Mesendoderm (in vitro differentiated cells): ENCODE measurements around the gene BNIP5.

Source experiments
- DNase-seq: peaks from one replicate; pipeline ENCODE4 v3.0.0; 2013
- H2AK5ac ChIP-seq: 2 replicates; pipeline ENCODE4 v1.6.1; 2013; ENCODE audit warnings: low read length, inconsistent platforms
- H2BK120ac ChIP-seq: 2 replicates; pipeline ENCODE4 v1.6.1; 2013; ENCODE audit warnings: low read depth, mild to moderate bottlenecking, low read length, moderate library complexity, mixed read lengths
- H2BK15ac ChIP-seq: replicated peaks from 2 replicates; pipeline ENCODE4 v1.6.1; 2013; ENCODE audit warnings: low read depth, mild to moderate bottlenecking, moderate library complexity
- H2BK5ac ChIP-seq: 2 replicates; pipeline ENCODE4 v1.6.1; 2013; ENCODE audit warnings: low read length, inconsistent platforms
- H3K18ac ChIP-seq: 2 replicates; pipeline ENCODE4 v1.6.1; 2013; ENCODE audit warnings: mild to moderate bottlenecking, low read length, mixed read lengths
- H3K23ac ChIP-seq: one replicate; pipeline ENCODE4 v1.6.1; 2013; ENCODE audit warnings: low read length
- H3K27ac ChIP-seq: 2 replicates; pipeline ENCODE4 v1.5.1; 2013; ENCODE audit warnings: low read depth, mild to moderate bottlenecking, inconsistent platforms, low read length, moderate library complexity
- H3K27me3 ChIP-seq: 2 replicates; pipeline ENCODE4 v1.6.1; 2013; ENCODE audit warnings: low read length, control low read depth, mild to moderate bottlenecking, inconsistent platforms; ENCODE audit not compliant: insufficient read depth, poor library complexity
- H3K36me3 ChIP-seq: 2 replicates; pipeline ENCODE4 v1.6.1; 2013; ENCODE audit warnings: low read length, inconsistent platforms; ENCODE audit not compliant: control insufficient read depth, insufficient read depth
- H3K4ac ChIP-seq: one replicate; pipeline ENCODE4 v1.6.1; 2013; ENCODE audit warnings: low read depth, mild to moderate bottlenecking, low read length, moderate library complexity
- H3K4me1 ChIP-seq: 2 replicates; pipeline ENCODE4 v1.6.1; 2013; ENCODE audit warnings: low read depth, low read length, inconsistent platforms; ENCODE audit not compliant: control insufficient read depth
- H3K4me2 ChIP-seq: 2 replicates; pipeline ENCODE4 v1.6.1; 2013; ENCODE audit warnings: low read length
- H3K4me3 ChIP-seq: 2 replicates; pipeline ENCODE4 v1.5.1; 2013; ENCODE audit warnings: mild to moderate bottlenecking, low read length
- H3K56ac ChIP-seq: one replicate; pipeline ENCODE4 v1.6.1; 2013; ENCODE audit warnings: low read length
- H3K79me1 ChIP-seq: 2 replicates; pipeline ENCODE4 v1.6.1; 2013; ENCODE audit warnings: low read length, inconsistent platforms
- H3K79me2 ChIP-seq: 2 replicates; pipeline ENCODE4 v1.6.1; 2013; ENCODE audit warnings: mild to moderate bottlenecking, low read length; ENCODE audit not compliant: control insufficient read depth, insufficient read depth
- H3K9ac ChIP-seq: 2 replicates; pipeline ENCODE4 v1.6.1; 2013; ENCODE audit warnings: low read length, inconsistent platforms
- H4K5ac ChIP-seq: one replicate; pipeline ENCODE4 v1.6.1; 2013; ENCODE audit warnings: low read length
- H4K8ac ChIP-seq: one replicate; pipeline ENCODE4 v1.6.1; 2013; ENCODE audit warnings: low read depth, mild to moderate bottlenecking, control low read depth, low read length, moderate library complexity
- WGBS: extraction: QIAGEN DNeasy Blood & Tissue Kit; methylation state at CpG from one replicate; pipeline ENCODE4 v1.1.7; 2013; ENCODE audit warnings: low lambda C conversion rate, missing lambda C conversion rate; ENCODE audit not compliant: insufficient coverage; ENCODE audit errors: extremely low coverage; 5-methylcytosine and 5-hydroxymethylcytosine counted together

Gene BNIP5

DNA sequence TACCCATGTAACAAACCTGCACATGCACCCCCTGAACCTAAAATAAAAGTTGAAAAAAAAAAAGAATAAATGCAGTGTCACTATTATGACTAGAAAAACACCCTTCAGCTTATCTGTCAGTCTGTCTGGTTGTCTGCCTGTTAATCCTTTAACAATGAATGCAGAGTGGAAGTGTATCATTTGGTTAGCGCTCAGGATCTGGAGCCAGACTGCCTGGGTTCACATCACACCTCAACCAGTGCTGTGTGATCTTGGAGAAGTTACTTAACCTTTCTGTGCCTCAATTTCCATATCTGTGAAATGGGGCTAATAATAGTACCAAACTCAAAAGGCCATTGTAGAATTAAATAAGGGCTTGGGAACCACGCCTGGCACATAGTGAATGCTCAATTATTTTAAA is 34.0 kb upstream of the BNIP5 start:
- Histone ChIP-seq H3K4ac (no peak overlapping the region), H3K56ac (no peak overlapping the region)

DNA sequence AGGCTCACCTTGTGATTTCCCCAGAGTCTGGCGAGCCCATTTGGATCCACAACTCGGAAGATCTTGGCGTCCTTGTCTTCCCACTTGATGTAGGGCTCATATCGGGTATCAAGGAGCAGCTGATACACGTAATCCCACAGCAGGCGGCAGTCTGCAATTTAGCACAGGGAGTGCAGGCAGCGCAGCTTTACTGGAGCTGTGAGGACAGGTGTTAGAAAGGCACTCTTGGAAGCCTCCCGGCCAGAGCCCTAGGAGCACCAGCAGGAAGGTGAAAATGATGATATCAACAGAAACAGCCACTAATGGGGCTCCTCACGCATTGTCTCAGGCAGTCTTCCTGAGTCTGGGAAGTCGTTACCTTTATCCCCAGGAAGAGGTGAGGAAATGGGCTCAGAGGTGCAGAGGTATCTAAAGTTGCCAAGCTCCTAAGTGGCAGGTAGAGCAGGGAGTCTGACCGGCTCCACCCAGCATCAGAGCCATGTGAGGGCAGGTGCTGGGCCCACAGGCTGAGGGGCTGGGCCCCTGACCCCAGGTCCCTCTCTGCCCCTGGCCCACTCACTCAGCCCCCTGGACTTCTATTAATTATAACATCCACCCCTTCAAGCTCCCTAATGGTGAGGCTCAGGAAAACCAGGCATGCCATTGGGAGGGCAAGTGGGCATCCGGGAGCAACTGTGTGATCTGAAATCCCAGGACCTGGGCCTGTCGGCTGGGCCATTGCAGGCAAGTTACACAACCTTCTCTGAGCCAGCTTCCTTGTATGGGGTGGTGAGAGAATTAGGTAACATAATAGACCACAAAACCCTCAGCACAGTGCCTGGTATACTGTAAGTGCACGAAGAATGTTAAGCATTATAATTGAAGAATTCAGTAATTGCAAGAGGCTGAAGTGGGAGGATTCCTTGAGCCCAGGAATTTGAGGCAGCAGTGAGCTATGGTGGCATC is 32.5 kb upstream of the BNIP5 start:
- H3K18ac ChIP-seq: no peak overlapping the region
- no peak overlapping the region for H3K27ac ChIP-seq
- H3K27me3 ChIP-seq: no peaks in the 10 kb centered on the region
- no peaks in the 10 kb centered on the region for H3K79me1 ChIP-seq
- no peak overlapping the region for H3K4me3 ChIP-seq
- H3K23ac ChIP-seq: no peak overlapping the region
- H3K56ac ChIP-seq: no peak overlapping the region
- DNase-seq: peak; percentile 72
- no peak overlapping the region for H2BK120ac ChIP-seq
- no peak overlapping the region for H3K4ac ChIP-seq
- no peaks in the 10 kb centered on the region for H3K36me3 ChIP-seq
- no peak overlapping the region for H3K4me2 ChIP-seq
- H4K5ac ChIP-seq: no peak overlapping the region
- no peak overlapping the region for H4K8ac ChIP-seq
- no peak overlapping the region for H2AK5ac ChIP-seq
- no peak overlapping the region for H2BK5ac ChIP-seq
- H2BK15ac ChIP-seq: no peak overlapping the region
- no CpG with 5 or more reads among the region's 14 CpGs for WGBS
- H3K79me2 ChIP-seq: no peaks in the 10 kb centered on the region
- no peak overlapping the region for H3K9ac ChIP-seq
- no peaks in the 10 kb centered on the region for H3K4me1 ChIP-seq

More for the DNA sequence above, 34.0 kb upstream of the BNIP5 start:
- no peak overlapping the region for H2BK15ac ChIP-seq
- no peaks in the 10 kb centered on the region for H3K4me1 ChIP-seq
- no peak overlapping the region for H2BK5ac ChIP-seq
- H3K79me1 ChIP-seq: no peaks in the 10 kb centered on the region
- WGBS: no CpG with 5 or more reads among the region's 2 CpGs
- no peak overlapping the region for H3K4me3 ChIP-seq
- no peak overlapping the region for H4K5ac ChIP-seq
- H4K8ac ChIP-seq: no peak overlapping the region
- H2AK5ac ChIP-seq: no peak overlapping the region
- no peak overlapping the region for H3K9ac ChIP-seq
- DNase-seq: no peak
- H3K36me3 ChIP-seq: no peaks in the 10 kb centered on the region
- H3K79me2 ChIP-seq: no peaks in the 10 kb centered on the region
- no peak overlapping the region for H2BK120ac ChIP-seq
- no peak overlapping the region for H3K27ac ChIP-seq
- no peak overlapping the region for H3K23ac ChIP-seq
- no peak overlapping the region for H3K4me2 ChIP-seq
- H3K18ac ChIP-seq: no peak overlapping the region
- H3K27me3 ChIP-seq: no peaks in the 10 kb centered on the region

GRCh38 chr6:36368421-36368820 is 31.7 kb upstream of the BNIP5 start:
- H3K4me2 ChIP-seq: no peak overlapping the region
- H3K23ac ChIP-seq: no peak overlapping the region
- H3K4me3 ChIP-seq: no peak overlapping the region
- H3K27ac ChIP-seq: no peak overlapping the region
- H3K36me3 ChIP-seq: no peaks in the 10 kb centered on the region
- H3K79me2 ChIP-seq: no peaks in the 10 kb centered on the region
- H3K4me1 ChIP-seq: no peaks in the 10 kb centered on the region
- no peak overlapping the region for H3K18ac ChIP-seq
- H3K56ac ChIP-seq: peak overlapping the region; percentile 5
- DNase-seq: no peak
- no peak overlapping the region for H3K4ac ChIP-seq
- no peaks in the 10 kb centered on the region for H3K79me1 ChIP-seq
- no peak overlapping the region for H2BK120ac ChIP-seq
- no peaks in the 10 kb centered on the region for H3K27me3 ChIP-seq
- no peak overlapping the region for H4K5ac ChIP-seq
- no peak overlapping the region for H2BK15ac ChIP-seq
- H2BK5ac ChIP-seq: no peak overlapping the region
- H3K9ac ChIP-seq: no peak overlapping the region
- H2AK5ac ChIP-seq: no peak overlapping the region
- no peak overlapping the region for H4K8ac ChIP-seq
- no CpG with 5 or more reads among the region's 1 CpG for WGBS

DNA sequence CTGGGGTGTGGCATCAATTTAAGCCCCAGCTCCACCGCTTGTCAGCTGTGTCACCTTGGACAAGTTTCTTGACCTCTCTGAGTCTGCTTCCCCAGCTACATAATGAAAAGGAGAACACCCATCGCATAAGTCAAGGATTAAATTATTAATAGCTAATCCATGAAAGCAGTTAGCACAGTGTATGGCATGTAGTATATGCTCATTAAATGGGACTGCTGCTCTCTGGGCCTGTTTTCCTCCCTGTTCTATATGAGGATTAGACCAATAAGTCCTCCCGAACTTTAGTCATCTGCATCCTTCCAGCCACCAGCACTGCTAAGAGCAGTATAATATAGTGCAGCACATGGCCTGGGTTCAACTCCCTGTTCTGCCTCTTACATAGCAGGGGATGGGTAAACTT is 31.1 kb upstream of the BNIP5 start:
- DNase-seq: no peak
- Histone ChIP-seq H3K79me2 (no peaks in the 10 kb centered on the region), H2AK5ac (no peak overlapping the region), H3K9ac (no peak overlapping the region), H3K4me1 (no peaks in the 10 kb centered on the region), H3K27me3 (no peaks in the 10 kb centered on the region), H2BK120ac (no peak overlapping the region), H3K4me2 (no peak overlapping the region), H3K23ac (no peak overlapping the region), H3K27ac (no peak overlapping the region), H2BK15ac (no peak overlapping the region), H4K5ac (no peak overlapping the region), H3K4ac (no peak overlapping the region), H3K79me1 (no peaks in the 10 kb centered on the region), H4K8ac (no peak overlapping the region), H3K18ac (no peak overlapping the region), H3K4me3 (no peak overlapping the region), H3K36me3 (no peaks in the 10 kb centered on the region), H3K56ac (no peak overlapping the region), H2BK5ac (no peak overlapping the region)
- no CpG with 5 or more reads among the region's 3 CpGs for WGBS

DNA sequence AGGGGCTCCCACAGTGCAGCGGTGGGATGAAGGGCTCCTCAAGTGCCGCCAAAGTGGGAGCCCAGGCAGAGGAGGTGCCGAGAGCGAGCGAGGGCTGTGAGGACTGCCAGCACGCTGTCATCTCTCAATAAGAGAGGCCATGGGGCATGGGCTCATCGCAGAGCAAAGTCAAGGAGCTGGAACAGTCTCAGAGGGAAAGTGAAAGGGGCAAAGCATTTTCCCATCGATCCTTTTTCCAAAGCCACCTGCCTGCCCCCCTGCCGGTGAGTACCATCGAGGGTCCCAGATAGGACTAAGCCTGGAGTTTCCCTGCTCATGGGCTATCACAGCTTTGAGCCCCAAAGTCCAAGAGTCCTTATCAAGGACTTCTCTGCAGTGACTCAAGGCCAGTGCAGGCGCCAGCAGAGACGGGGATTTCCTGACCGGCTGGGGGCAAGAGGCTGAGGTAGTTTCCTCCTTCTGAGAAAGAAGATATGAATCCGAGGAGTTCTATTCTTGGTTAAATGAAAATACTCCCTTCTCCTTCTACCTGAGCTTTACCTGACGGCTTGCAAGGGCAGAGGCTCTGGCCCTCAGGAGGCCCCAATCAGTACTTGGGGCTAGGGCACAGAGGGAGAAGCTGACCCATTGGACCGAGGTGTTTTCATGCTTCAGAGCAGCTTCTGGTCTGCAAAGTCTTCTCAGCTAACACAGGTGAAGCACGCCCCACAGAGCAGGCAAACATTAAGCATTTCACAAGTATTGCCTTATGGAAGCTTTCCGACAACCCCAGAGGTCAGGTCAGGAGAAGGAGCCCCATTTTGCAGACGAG is 28.2 kb upstream of the BNIP5 start:
- Histone ChIP-seq H3K79me1 (no peaks in the 10 kb centered on the region), H2BK5ac (no peak overlapping the region), H3K9ac (no peak overlapping the region), H3K23ac (no peak overlapping the region), H3K36me3 (no peaks in the 10 kb centered on the region), H3K18ac (no peak overlapping the region), H3K27ac (no peak overlapping the region), H3K4ac (no peak overlapping the region), H2BK15ac (no peak overlapping the region), H4K8ac (no peak overlapping the region), H4K5ac (no peak overlapping the region), H2AK5ac (no peak overlapping the region), H3K4me2 (no peak overlapping the region), H2BK120ac (no peak overlapping the region), H3K56ac (no peak overlapping the region), H3K4me1 (no peaks in the 10 kb centered on the region), H3K4me3 (no peak overlapping the region), H3K27me3 (no peaks in the 10 kb centered on the region), H3K79me2 (no peaks in the 10 kb centered on the region)
- no peak for DNase-seq
- WGBS: no CpG with 5 or more reads among the region's 19 CpGs
